Measurements from ENCODE around the gene NDEL1. TPM values are rescaled to one million over a fixed set of nuclear protein-coding genes. Genes with fewer than 3 reads are reported as not detected.

The NDEL1 gene
- total and polyA plus RNA-seq, 9 of the 15 experiments (the other 6 are each of a cell fraction or from before 2014, with no cell fraction given) = 0.86 to 30.5 (median 22.7) TPM

DNA sequence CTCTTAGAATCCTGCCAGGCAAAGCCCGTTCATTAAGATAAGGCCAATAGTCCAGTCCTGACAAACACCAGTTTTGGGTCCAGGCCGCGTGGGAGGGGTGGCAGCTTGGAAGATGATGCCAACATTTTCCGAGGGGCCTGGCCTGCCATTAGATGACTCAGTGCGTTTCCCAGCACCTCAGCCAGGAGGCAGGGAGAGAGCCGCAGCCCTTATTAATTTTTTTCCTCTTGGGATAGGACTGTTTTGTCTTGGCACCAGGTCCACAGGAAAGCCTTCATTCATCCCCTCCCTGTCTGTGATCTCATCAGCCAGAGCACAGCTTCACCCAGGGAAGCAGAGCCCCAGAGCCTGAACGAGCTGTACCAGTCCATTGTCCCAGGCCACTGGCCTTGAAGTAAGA, 4.7 kb upstream of the NDEL1 start (continued):
- TF ChIP-seq, protein P1, sequence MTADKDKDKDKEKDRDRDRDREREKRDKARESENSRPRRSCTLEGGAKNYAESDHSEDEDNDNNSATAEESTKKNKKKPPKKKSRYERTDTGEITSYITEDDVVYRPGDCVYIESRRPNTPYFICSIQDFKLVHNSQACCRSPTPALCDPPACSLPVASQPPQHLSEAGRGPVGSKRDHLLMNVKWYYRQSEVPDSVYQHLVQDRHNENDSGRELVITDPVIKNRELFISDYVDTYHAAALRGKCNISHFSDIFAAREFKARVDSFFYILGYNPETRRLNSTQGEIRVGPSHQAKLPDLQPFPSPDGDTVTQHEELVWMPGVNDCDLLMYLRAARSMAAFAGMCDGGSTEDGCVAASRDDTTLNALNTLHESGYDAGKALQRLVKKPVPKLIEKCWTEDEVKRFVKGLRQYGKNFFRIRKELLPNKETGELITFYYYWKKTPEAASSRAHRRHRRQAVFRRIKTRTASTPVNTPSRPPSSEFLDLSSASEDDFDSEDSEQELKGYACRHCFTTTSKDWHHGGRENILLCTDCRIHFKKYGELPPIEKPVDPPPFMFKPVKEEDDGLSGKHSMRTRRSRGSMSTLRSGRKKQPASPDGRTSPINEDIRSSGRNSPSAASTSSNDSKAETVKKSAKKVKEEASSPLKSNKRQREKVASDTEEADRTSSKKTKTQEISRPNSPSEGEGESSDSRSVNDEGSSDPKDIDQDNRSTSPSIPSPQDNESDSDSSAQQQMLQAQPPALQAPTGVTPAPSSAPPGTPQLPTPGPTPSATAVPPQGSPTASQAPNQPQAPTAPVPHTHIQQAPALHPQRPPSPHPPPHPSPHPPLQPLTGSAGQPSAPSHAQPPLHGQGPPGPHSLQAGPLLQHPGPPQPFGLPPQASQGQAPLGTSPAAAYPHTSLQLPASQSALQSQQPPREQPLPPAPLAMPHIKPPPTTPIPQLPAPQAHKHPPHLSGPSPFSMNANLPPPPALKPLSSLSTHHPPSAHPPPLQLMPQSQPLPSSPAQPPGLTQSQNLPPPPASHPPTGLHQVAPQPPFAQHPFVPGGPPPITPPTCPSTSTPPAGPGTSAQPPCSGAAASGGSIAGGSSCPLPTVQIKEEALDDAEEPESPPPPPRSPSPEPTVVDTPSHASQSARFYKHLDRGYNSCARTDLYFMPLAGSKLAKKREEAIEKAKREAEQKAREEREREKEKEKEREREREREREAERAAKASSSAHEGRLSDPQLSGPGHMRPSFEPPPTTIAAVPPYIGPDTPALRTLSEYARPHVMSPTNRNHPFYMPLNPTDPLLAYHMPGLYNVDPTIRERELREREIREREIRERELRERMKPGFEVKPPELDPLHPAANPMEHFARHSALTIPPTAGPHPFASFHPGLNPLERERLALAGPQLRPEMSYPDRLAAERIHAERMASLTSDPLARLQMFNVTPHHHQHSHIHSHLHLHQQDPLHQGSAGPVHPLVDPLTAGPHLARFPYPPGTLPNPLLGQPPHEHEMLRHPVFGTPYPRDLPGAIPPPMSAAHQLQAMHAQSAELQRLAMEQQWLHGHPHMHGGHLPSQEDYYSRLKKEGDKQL (CRISPR knock-in tag; IDR thresholded peaks at IDR 0.05; ENCODE audit: borderline replicate concordance) = no peak
- TF ChIP-seq, protein P2, sequence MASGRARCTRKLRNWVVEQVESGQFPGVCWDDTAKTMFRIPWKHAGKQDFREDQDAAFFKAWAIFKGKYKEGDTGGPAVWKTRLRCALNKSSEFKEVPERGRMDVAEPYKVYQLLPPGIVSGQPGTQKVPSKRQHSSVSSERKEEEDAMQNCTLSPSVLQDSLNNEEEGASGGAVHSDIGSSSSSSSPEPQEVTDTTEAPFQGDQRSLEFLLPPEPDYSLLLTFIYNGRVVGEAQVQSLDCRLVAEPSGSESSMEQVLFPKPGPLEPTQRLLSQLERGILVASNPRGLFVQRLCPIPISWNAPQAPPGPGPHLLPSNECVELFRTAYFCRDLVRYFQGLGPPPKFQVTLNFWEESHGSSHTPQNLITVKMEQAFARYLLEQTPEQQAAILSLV (tag; IDR thresholded peaks at IDR 0.05) = no peak

Data from K562 (cell line).